Spleen (tissue), 7 donors: Measurements from ENCODE around the gene DSCAML1.

ENCODE experiments used
- POLR2AphosphoS5 ChIP-seq, 3 donors: sonication (generic); formaldehyde crosslinking; IDR thresholded peaks; one replicate each; pipeline ENCODE4 v1.5.1; 2017; ENCODE audit warnings: antibody characterized with exemption in 3 of 3
- TF ChIP-seq, protein P1 (sequence below), 11 experiments: fragments of 200-600 bp in 7 of 11; fragments of 450-650 bp in 4 of 11; sonication (generic) in 4 of 11; IDR thresholded peaks in 8 of 11; conservative IDR thresholded peaks in 3 of 11; 1 replicate in 7 of 11; 2 replicates in 4 of 11; pipeline versions ENCODE4 v1.4.0 to v1.8.0; 2016 to 2021; ENCODE audit warnings: antibody characterized with exemption in 11 of 11, inconsistent platforms in 4 of 11, mild to moderate bottlenecking in 1 of 11
- donor health status: DM: no; HTN: no; CAD: no; lungs with moderate emphysema.
- donor health status: DM: no; HTN: no; CAD: no.
- donor health status: DM: no; HTN: no; CAD: no.

GRCh38 chr11:117771197-117771596 lies 25.8 kb downstream of the DSCAML1 start:
- no peak for TF ChIP-seq POLR2AphosphoS5 (IDR thresholded peaks at IDR 0.05)
- TF ChIP-seq, protein P1, sequence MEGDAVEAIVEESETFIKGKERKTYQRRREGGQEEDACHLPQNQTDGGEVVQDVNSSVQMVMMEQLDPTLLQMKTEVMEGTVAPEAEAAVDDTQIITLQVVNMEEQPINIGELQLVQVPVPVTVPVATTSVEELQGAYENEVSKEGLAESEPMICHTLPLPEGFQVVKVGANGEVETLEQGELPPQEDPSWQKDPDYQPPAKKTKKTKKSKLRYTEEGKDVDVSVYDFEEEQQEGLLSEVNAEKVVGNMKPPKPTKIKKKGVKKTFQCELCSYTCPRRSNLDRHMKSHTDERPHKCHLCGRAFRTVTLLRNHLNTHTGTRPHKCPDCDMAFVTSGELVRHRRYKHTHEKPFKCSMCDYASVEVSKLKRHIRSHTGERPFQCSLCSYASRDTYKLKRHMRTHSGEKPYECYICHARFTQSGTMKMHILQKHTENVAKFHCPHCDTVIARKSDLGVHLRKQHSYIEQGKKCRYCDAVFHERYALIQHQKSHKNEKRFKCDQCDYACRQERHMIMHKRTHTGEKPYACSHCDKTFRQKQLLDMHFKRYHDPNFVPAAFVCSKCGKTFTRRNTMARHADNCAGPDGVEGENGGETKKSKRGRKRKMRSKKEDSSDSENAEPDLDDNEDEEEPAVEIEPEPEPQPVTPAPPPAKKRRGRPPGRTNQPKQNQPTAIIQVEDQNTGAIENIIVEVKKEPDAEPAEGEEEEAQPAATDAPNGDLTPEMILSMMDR (IDR thresholded peaks at IDR 0.05 in 8 of 11, conservative IDR thresholded peaks at IDR 0.05 in 3 of 11) = no peak
